H9 (cell line): ENCODE measurements around the gene R3HDM2. TPM values are rescaled to one million over a fixed set of nuclear protein-coding genes. Genes with fewer than 3 reads are reported as not detected.
"Not testable (repeated sequence)": the region's sequence is repeated elsewhere in the genome, so short reads cannot be mapped to it uniquely, and the experiment has no call there.

Experiments used
- DNase-seq: peaks from one replicate; pipeline ENCODE4 v3.0.0-alpha.2; 2017
- H2AFZ ChIP-seq: one replicate; pipeline ENCODE4 v1.6.1; 2013; ENCODE audit warnings: mild to moderate bottlenecking, low read length, control low read depth, moderate library complexity
- H2AK5ac ChIP-seq: 2 replicates; pipeline ENCODE4 v1.6.1; 2013; ENCODE audit warnings: low read length, control low read depth, mixed read lengths; ENCODE audit not compliant: insufficient read length
- H2BK120ac ChIP-seq: one replicate; pipeline ENCODE4 v1.6.1; 2013; ENCODE audit warnings: low read depth, mild to moderate bottlenecking, low read length, control low read depth, inconsistent platforms; ENCODE audit not compliant: poor library complexity, severe bottlenecking
- H2BK12ac ChIP-seq: 2 replicates; pipeline ENCODE4 v1.6.1; 2013; ENCODE audit warnings: low read length, control low read depth, mixed read lengths, low read depth; ENCODE audit not compliant: insufficient read length
- H2BK15ac ChIP-seq: 2 replicates; pipeline ENCODE4 v1.6.1; 2013; ENCODE audit warnings: low read depth, low read length, control low read depth
- H2BK20ac ChIP-seq: one replicate; pipeline ENCODE4 v1.6.1; 2013; ENCODE audit warnings: low read depth, mild to moderate bottlenecking, low read length, control low read depth, inconsistent platforms; ENCODE audit not compliant: poor library complexity, severe bottlenecking
- H2BK5ac ChIP-seq: 2 replicates; pipeline ENCODE4 v1.6.1; 2013; ENCODE audit warnings: low read length, control low read depth, mixed read lengths; ENCODE audit not compliant: insufficient read length
- H3K14ac ChIP-seq: 2 replicates; pipeline ENCODE4 v1.6.1; 2013; ENCODE audit warnings: low read length, control low read depth; ENCODE audit not compliant: insufficient read depth
- H3K18ac ChIP-seq: 2 replicates; pipeline ENCODE4 v1.6.1; 2013; ENCODE audit warnings: low read depth, mild to moderate bottlenecking, mixed read lengths, low read length, control low read depth; ENCODE audit not compliant: insufficient read length
- H3K23ac ChIP-seq: 2 replicates; pipeline ENCODE4 v1.6.1; 2013; ENCODE audit warnings: low read length, control low read depth, mixed read lengths, low read depth; ENCODE audit not compliant: insufficient read length
- H3K23me2 ChIP-seq: 2 replicates; pipeline ENCODE4 v1.6.1; 2013; ENCODE audit warnings: low read depth, mild to moderate bottlenecking, mixed read lengths, low read length, control low read depth; ENCODE audit not compliant: insufficient read length, poor library complexity, severe bottlenecking
- H3K27ac ChIP-seq: 2 replicates; pipeline ENCODE4 v1.5.1; 2013; ENCODE audit warnings: low read length, control low read depth, mixed read lengths, low read depth; ENCODE audit not compliant: insufficient read length
- H3K27me3 ChIP-seq: 2 replicates; pipeline ENCODE4 v1.6.1; 2013; ENCODE audit warnings: low read length, control low read depth, inconsistent platforms; ENCODE audit not compliant: insufficient read depth
- H3K4ac ChIP-seq: 2 replicates; pipeline ENCODE4 v1.6.1; 2013; ENCODE audit warnings: low read depth, mild to moderate bottlenecking, control low read depth, inconsistent platforms, low read length, moderate library complexity
- H3K4me1 ChIP-seq: 2 replicates; pipeline ENCODE4 v1.6.1; 2013; ENCODE audit warnings: low read length, control low read depth, inconsistent platforms; ENCODE audit not compliant: insufficient read depth
- H3K4me2 ChIP-seq: 2 replicates; pipeline ENCODE4 v1.6.1; 2013; ENCODE audit warnings: low read length, control low read depth, mixed read lengths; ENCODE audit not compliant: insufficient read length, insufficient read depth
- H3K56ac ChIP-seq: 2 replicates; pipeline ENCODE4 v1.6.1; 2013; ENCODE audit warnings: low read depth, mild to moderate bottlenecking, mixed read lengths, low read length, control low read depth; ENCODE audit not compliant: insufficient read length
- H3K79me1 ChIP-seq: 2 replicates; pipeline ENCODE4 v1.6.1; 2013; ENCODE audit warnings: low read depth, mild to moderate bottlenecking, moderate library complexity, low read length, control low read depth, inconsistent platforms; ENCODE audit not compliant: insufficient read depth, poor library complexity, severe bottlenecking
- H3K79me2 ChIP-seq: 2 replicates; pipeline ENCODE4 v1.6.1; 2013; ENCODE audit warnings: low read length, control low read depth, inconsistent platforms; ENCODE audit not compliant: insufficient read depth
- H3K9ac ChIP-seq: 2 replicates; pipeline ENCODE4 v1.6.1; 2013; ENCODE audit warnings: low read length, control low read depth, mixed read lengths; ENCODE audit not compliant: insufficient read length; ENCODE audit errors: extremely low read depth
- H3K9me3 ChIP-seq: one replicate; pipeline ENCODE4 v1.6.1; 2013; ENCODE audit warnings: low read depth, low read length, inconsistent platforms; ENCODE audit not compliant: control insufficient read depth
- H3T11ph ChIP-seq: one replicate; pipeline ENCODE4 v1.6.1; 2013; ENCODE audit warnings: mild to moderate bottlenecking, low read length, control low read depth, inconsistent platforms
- H4K20me1 ChIP-seq: one replicate; pipeline ENCODE4 v1.6.1; 2013; ENCODE audit not compliant: control insufficient read depth, insufficient read length, insufficient read depth
- H4K5ac ChIP-seq: 2 replicates; pipeline ENCODE4 v1.6.1; 2013; ENCODE audit warnings: low read depth, mild to moderate bottlenecking, mixed read lengths, low read length, control low read depth; ENCODE audit not compliant: insufficient read length
- H4K8ac ChIP-seq: replicated peaks from 2 replicates; pipeline ENCODE4 v1.6.1; 2013; ENCODE audit warnings: low read length, control low read depth, mixed read lengths, low read depth; ENCODE audit not compliant: insufficient read length
- H4K91ac ChIP-seq: 2 replicates; pipeline ENCODE4 v1.6.1; 2013; ENCODE audit warnings: low read depth, mild to moderate bottlenecking, moderate library complexity, mixed read lengths, low read length, control low read depth; ENCODE audit not compliant: insufficient read length
- H3K27ac Mint-ChIP-seq, 3 experiments: 2 replicates in 2 of 3; 3 replicates in 1 of 3; pipeline ENCODE4 v1.8.0; 2020 to 2021; ENCODE audit warnings: mixed read lengths in 3 of 3, mild to moderate bottlenecking in 1 of 3, moderate library complexity in 1 of 3
- H3K27me3 Mint-ChIP-seq: 2 replicates; pipeline ENCODE4 v1.8.0; 2021; ENCODE audit warnings: low read depth, mild to moderate bottlenecking, moderate library complexity, mixed read lengths
- H3K36me3 Mint-ChIP-seq, 3 experiments: 2 replicates in 2 of 3; 3 replicates in 1 of 3; pipeline ENCODE4 v1.8.0; 2020 to 2021; ENCODE audit warnings: low read depth in 3 of 3, mixed read lengths in 3 of 3; ENCODE audit not compliant: insufficient read depth in 1 of 3
- H3K4me1 Mint-ChIP-seq, 2 experiments: 2 replicates each; pipeline ENCODE4 v1.8.0; 2020; ENCODE audit warnings: mixed read lengths in 2 of 2
- H3K4me3 Mint-ChIP-seq, 2 experiments: 2 replicates in 1 of 2; 3 replicates in 1 of 2; pipeline ENCODE4 v1.8.0; 2020 to 2021; ENCODE audit warnings: mild to moderate bottlenecking in 2 of 2, mixed read lengths in 2 of 2, moderate library complexity in 1 of 2
- H3K9me3 Mint-ChIP-seq, 2 experiments: 2 replicates in 1 of 2; 3 replicates in 1 of 2; pipeline ENCODE4 v1.8.0; 2020; ENCODE audit warnings: mild to moderate bottlenecking in 2 of 2, mixed read lengths in 2 of 2, moderate library complexity in 1 of 2
- CTCF ChIP-seq: fragments of 200-600 bp; sonication (generic); conservative IDR thresholded peaks from 3 replicates; pipeline ENCODE4 v1.8.0; 2021; ENCODE audit warnings: antibody characterized with exemption, mild to moderate bottlenecking
- WGBS: extraction: QIAGEN DNeasy Blood & Tissue Kit; methylation state at CpG from one replicate; pipeline ENCODE4 v1.1.7; 2013; ENCODE audit warnings: missing lambda C conversion rate, low lambda C conversion rate, mixed read lengths; ENCODE audit not compliant: insufficient read length; ENCODE audit errors: extremely low coverage; 5-methylcytosine and 5-hydroxymethylcytosine counted together
- total RNA-seq: library from RNA; stranded (reverse); gene quantifications from 2 replicates; pipeline ENCODE4 v1.2.1, GENCODE V29; 2021

Gene R3HDM2
- total RNA-seq, 1 experiment from 2014 or later = 43.9 TPM

GRCh38 chr12:57340104-57340503 is 90.7 kb downstream of the R3HDM2 start:
- no CpG with 5 or more reads among the region's 3 CpGs for WGBS

GRCh38 chr12:57336299-57336698 is 94.5 kb downstream of the R3HDM2 start:
- H4K91ac ChIP-seq, H3K4ac ChIP-seq, H2BK12ac ChIP-seq, H3K9me3 ChIP-seq, H2BK20ac ChIP-seq, H2AK5ac ChIP-seq, H3K56ac ChIP-seq, H4K5ac ChIP-seq, H4K8ac ChIP-seq, H3K27me3 Mint-ChIP-seq, H2BK15ac ChIP-seq, H3K23ac ChIP-seq, H3K23me2 ChIP-seq, H2BK120ac ChIP-seq, H3K79me2 ChIP-seq, H3K18ac ChIP-seq, H3K27ac ChIP-seq, H3K79me1 ChIP-seq, H3K27ac Mint-ChIP-seq, H3K14ac ChIP-seq, H3T11ph ChIP-seq, H3K4me2 ChIP-seq, H3K4me1 ChIP-seq, DNase-seq, H2AFZ ChIP-seq, H3K4me3 Mint-ChIP-seq, H3K27me3 ChIP-seq, H3K9ac ChIP-seq, H2BK5ac ChIP-seq, H4K20me1 ChIP-seq, H3K9me3 Mint-ChIP-seq: not testable (repeated sequence)
- peaks cover 3 to 12% of the 10 kb centered on the region in 2 experiments for H3K4me1 Mint-ChIP-seq
- peaks cover 0 to 11% (median 2%) of the 10 kb centered on the region in 3 experiments; a peak in 2 of 7 replicates for H3K36me3 Mint-ChIP-seq
- WGBS = no CpG with 5 or more reads among the region's 4 CpGs

More at GRCh38 chr12:57340104-57340503, 90.7 kb downstream of the R3HDM2 start:
- Histone ChIP-seq H3K9ac (no peak overlapping the region), H3K27me3 (no peaks in the 10 kb centered on the region), H3K4me2 (no peak overlapping the region), H3K9me3 (no peaks in the 10 kb centered on the region), H2AK5ac (no peak overlapping the region), H3K4ac (no peak overlapping the region), H2BK20ac (no peak overlapping the region), H2BK12ac (no peak overlapping the region), H3K4me1 (peaks cover 5% of the 10 kb centered on the region; the same call in 1 of the 2 replicates), H3K79me1 (no peaks in the 10 kb centered on the region), H3K27ac (no peak overlapping the region), H2BK15ac (no peak overlapping the region), H3K14ac (no peak overlapping the region), H4K20me1 (no peaks in the 10 kb centered on the region), H3K56ac (no peak overlapping the region), H3K18ac (no peak overlapping the region), H3T11ph (no peak overlapping the region), H4K5ac (no peak overlapping the region), H3K23me2 (no peaks in the 10 kb centered on the region), H4K91ac (no peak overlapping the region), H2BK120ac (no peak overlapping the region), H2BK5ac (no peak overlapping the region), H3K23ac (no peak overlapping the region), H2AFZ (no peak overlapping the region), H3K79me2 (no peaks in the 10 kb centered on the region), H4K8ac (no peak overlapping the region)
- Mint-ChIP-seq H3K9me3 (no peaks in the 10 kb centered on the region), H3K4me3 (no peak overlapping the region), H3K27me3 (no peaks in the 10 kb centered on the region), H3K27ac (peak overlapping the region in 1 of 3 experiments; percentile 77; a peak in 1 of 7 replicates), H3K4me1 (peaks cover 11 to 29% of the 10 kb centered on the region in 2 experiments), H3K36me3 (peaks cover 0 to 6% (median 2%) of the 10 kb centered on the region in 3 experiments; a peak in 2 of 7 replicates)
- no peak for DNase-seq
- TF ChIP-seq CTCF = no peak
